Measurements from ENCODE around the gene PCNX1. TPM values are rescaled to one million over a fixed set of nuclear protein-coding genes. Genes with fewer than 3 reads are reported as not detected.

PCNX1 gene
- total and polyA plus RNA-seq, 9 of the 15 experiments (the other 6 are each of a cell fraction or from before 2014, with no cell fraction given), result 0.30 to 4.5 (median 2.3) TPM

- TF ChIP-seq CREB3 (tag; conservative IDR thresholded peaks at IDR 0.05; ENCODE audit: low read depth) (no peak), ZNF232 (CRISPR knock-in tag; IDR thresholded peaks at IDR 0.05) (no peak), ZNF592 (IDR thresholded peaks at IDR 0.05) (no peak), BCLAF1 (IDR thresholded peaks at IDR 0.05; ENCODE audit: borderline replicate concordance in 1 of 2, control insufficient read depth in 1 of 2, low read depth in 2 of 2, low read length in 1 of 2) (no peak), NELFE (IDR thresholded peaks at IDR 0.05; ENCODE audit: insufficient read depth, insufficient read length) (no peak), MTA1 (IDR thresholded peaks at IDR 0.05; ENCODE audit: borderline replicate concordance) (no peak), ETV1 (tag; conservative IDR thresholded peaks at IDR 0.05; ENCODE audit: low read depth) (peak; percentile 26; the same call in 1 of the 2 replicates), NFATC3 (IDR thresholded peaks at IDR 0.05) (no peak), NR2C1 (IDR thresholded peaks at IDR 0.05) (no peak), NR2C1 (tag; IDR thresholded peaks at IDR 0.05) (no peak), MYNN (IDR thresholded peaks at IDR 0.05) (no peak), MYNN (CRISPR knock-in tag; IDR thresholded peaks at IDR 0.05) (no peak), HNRNPLL (IDR thresholded peaks at IDR 0.05; ENCODE audit: low read depth, low read length, poor library complexity, severe bottlenecking) (no peak), ZNF311 (CRISPR knock-in tag; IDR thresholded peaks at IDR 0.05) (peak; percentile 69; the same call in 1 of the 2 replicates), ZNF121 (CRISPR knock-in tag; conservative IDR thresholded peaks at IDR 0.05) (no peak), ZSCAN29 (IDR thresholded peaks at IDR 0.05) (no peak), PML (IDR thresholded peaks at IDR 0.05; ENCODE audit: low read length) (peak; percentile 77; the same call in 1 of the 2 replicates)
These were observed 20.6 kb upstream of the PCNX1 start (continued) for GRCh38 chr14:70886421-70887206.
